ENCODE data around the gene CAPZA2.

Gene CAPZA2

DNA sequence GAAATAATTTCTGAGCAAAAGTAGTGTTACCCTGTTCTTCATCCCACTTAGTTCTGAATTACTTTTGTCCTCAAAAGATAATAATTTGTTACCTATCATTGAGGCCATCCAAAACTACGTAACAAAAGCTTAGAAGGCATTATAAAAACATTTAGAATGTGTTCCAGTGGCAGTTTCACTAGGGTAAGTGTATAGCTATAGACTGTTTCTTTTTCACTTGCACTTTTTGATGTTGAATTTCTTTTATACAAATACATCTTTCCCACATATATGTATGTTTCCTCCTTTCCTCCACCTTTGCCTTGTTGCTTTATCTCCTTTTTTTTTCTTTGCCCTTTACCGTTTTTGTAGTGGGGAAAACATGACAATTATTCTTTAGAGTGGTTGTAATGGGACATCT, 33.5 kb downstream of the CAPZA2 start:
- Histone ChIP-seq H3K27me3 (ENCODE audit: insufficient read depth, low read depth, severe bottlenecking) (no peaks in the 10 kb centered on the region), H3K36me3 (peaks cover 15% of the 10 kb centered on the region), H3K4me3 (ENCODE audit: low read depth, low read length) (no peak overlapping the region), H3K9me3 (ENCODE audit: severe bottlenecking) (no peaks in the 10 kb centered on the region), H3K27ac (no peak overlapping the region)
- no peak for DNase-seq
- TF ChIP-seq CTCF (IDR thresholded peaks at IDR 0.05; ENCODE audit: low read depth, low read length): no peak

DNA sequence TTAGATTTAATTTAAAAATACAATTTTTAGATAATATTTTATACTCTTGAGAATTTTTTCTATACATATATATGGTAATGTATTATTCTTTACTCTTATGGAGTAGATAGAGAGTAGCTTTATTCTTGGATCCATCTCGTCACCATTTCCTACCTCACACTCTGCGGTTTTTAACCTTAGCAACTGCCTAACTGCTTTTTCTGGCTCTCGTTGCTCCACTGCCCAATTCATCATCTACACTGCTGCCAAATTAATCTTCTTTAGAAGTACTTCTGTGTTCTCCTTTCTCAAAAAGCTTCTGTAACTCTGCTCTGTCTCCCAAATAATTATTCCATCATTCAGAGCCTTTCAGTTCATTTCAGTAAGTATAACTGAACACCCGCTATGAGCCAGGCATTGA, 35.3 kb downstream of the CAPZA2 start:
- no peaks in the 10 kb centered on the region for H3K9me3 ChIP-seq (ENCODE audit: severe bottlenecking)
- no peaks in the 10 kb centered on the region for H3K27me3 ChIP-seq (ENCODE audit: insufficient read depth, low read depth, severe bottlenecking)

GRCh38 chr7:116899308-116899707, 36.9 kb downstream of the CAPZA2 start:
- TF ChIP-seq CTCF (IDR thresholded peaks at IDR 0.05; ENCODE audit: low read depth, low read length): no peak
- Histone ChIP-seq H3K9me3 (ENCODE audit: severe bottlenecking) (no peaks in the 10 kb centered on the region), H3K36me3 (peaks cover 12% of the 10 kb centered on the region), H3K27ac (no peak overlapping the region), H3K27me3 (ENCODE audit: insufficient read depth, low read depth, severe bottlenecking) (no peaks in the 10 kb centered on the region), H3K4me3 (ENCODE audit: low read depth, low read length) (no peak overlapping the region)
- no peak for DNase-seq

More for the DNA sequence above, 35.3 kb downstream of the CAPZA2 start:
- Histone ChIP-seq H3K27ac (no peak overlapping the region), H3K4me3 (ENCODE audit: low read depth, low read length) (no peak overlapping the region), H3K36me3 (peaks cover 18% of the 10 kb centered on the region)
- no peak for TF ChIP-seq CTCF (IDR thresholded peaks at IDR 0.05; ENCODE audit: low read depth, low read length)
- DNase-seq: no peak

GRCh38 chr7:116901143-116901542, 38.8 kb downstream of the CAPZA2 start:
- Histone ChIP-seq H3K4me3 (ENCODE audit: low read depth, low read length) (no peak overlapping the region), H3K9me3 (ENCODE audit: severe bottlenecking) (no peaks in the 10 kb centered on the region), H3K36me3 (peaks cover 15% of the 10 kb centered on the region), H3K27me3 (ENCODE audit: insufficient read depth, low read depth, severe bottlenecking) (no peaks in the 10 kb centered on the region), H3K27ac (no peak overlapping the region)
- no peak for DNase-seq
- no peak for TF ChIP-seq CTCF (IDR thresholded peaks at IDR 0.05; ENCODE audit: low read depth, low read length)

- H3K9me3 ChIP-seq (ENCODE audit: severe bottlenecking): no peaks in the 10 kb centered on the region
- TF ChIP-seq CTCF (IDR thresholded peaks at IDR 0.05; ENCODE audit: low read depth, low read length): no peak
- H3K27ac ChIP-seq: no peak overlapping the region
- no peak for DNase-seq
- no peak overlapping the region for H3K4me3 ChIP-seq (ENCODE audit: low read depth, low read length)
- H3K36me3 ChIP-seq: peaks cover 18% of the 10 kb centered on the region
- H3K27me3 ChIP-seq (ENCODE audit: insufficient read depth, low read depth, severe bottlenecking): no peaks in the 10 kb centered on the region
Observed at GRCh38 chr7:116902867-116903266, 40.5 kb downstream of the CAPZA2 start.

DNA sequence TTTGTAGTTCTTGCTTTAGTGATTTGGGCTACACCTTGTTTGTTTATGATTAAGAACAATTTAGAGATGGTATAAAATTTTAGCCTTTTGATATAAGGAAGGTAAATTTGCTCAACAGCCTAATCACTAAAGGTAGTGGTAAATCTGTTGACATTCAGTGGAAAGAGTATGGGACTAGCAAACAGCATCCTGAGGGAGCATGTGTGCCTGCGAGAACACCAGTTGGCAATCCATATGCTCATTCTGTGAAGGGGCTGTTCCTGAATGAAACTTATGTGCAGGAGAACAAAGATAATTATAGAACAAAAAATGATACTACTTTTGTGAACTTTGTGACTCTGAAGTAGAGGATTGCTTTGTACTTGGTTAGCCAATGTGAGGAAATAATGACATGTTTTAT, 44.0 kb downstream of the CAPZA2 start:
- H3K36me3 ChIP-seq: peaks cover 24% of the 10 kb centered on the region

More for the DNA sequence above, 44.0 kb downstream of the CAPZA2 start:
- Histone ChIP-seq H3K27ac (no peak overlapping the region), H3K9me3 (ENCODE audit: severe bottlenecking) (no peaks in the 10 kb centered on the region), H3K4me3 (ENCODE audit: low read depth, low read length) (no peak overlapping the region), H3K27me3 (ENCODE audit: insufficient read depth, low read depth, severe bottlenecking) (no peaks in the 10 kb centered on the region)
- no peak for DNase-seq
- TF ChIP-seq CTCF (IDR thresholded peaks at IDR 0.05; ENCODE audit: low read depth, low read length): no peak
